Tongue (tissue), 2 donors: ENCODE data around the gene AFAP1L2. TPM values are rescaled to one million over a fixed set of nuclear protein-coding genes. Genes with fewer than 3 reads are reported as not detected.
A peak's percentile ranks its signal among the peaks of the same experiment; 100 is the strongest.

Experiments used
- DNase-seq: peaks from one replicate; pipeline ENCODE4 v3.0.0-alpha.2; 2015
- total RNA-seq: library from RNA; depleted of rRNA; stranded (reverse); fragments of >200 nt; gene quantifications from one replicate; pipeline ENCODE4 v1.2.3, GENCODE V29; 2014

AFAP1L2 gene
- total RNA-seq, 1 donor from 2014 or later: 55.0 TPM

DNA sequence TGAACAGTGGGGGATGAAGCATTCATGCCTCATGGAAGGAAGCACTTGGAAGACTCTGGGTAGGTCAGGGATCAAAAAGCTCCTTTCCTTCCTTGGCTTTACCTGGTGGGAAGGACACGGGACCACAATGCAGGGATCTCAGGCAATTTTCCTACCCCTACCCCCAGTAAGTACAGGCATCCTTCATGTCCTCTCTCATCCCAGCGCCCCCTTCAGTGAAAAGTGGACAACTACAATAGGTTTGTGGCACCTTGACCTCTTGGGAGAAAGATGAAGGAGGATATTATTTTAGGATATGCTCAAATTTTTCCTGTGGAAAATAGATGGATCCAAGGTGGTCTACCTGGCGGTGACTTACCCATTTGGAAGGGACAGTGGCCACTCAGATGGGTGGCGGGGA, 16.5 kb downstream of the AFAP1L2 start:
- no peak for DNase-seq

DNA sequence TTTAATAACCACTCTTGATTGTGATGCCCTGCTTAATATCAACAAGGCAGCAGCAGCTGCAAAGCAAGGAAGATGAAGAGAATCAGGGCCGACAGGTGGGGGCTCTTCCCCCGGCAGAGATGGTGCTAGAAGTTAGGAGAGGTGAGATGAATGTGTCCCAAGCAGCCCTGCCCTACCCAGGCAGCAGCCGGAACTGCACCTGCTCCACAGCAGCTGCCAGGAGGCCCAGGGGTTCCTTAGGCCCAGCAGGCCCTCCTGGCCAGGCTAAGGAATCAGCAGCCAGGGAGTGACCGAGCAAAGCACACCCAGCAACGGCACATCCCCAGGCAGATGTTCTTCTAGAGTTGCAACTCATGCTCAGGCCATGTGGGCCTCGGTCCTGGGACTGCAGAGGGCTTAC, 17.9 kb downstream of the AFAP1L2 start:
- DNase-seq: no peak

DNA sequence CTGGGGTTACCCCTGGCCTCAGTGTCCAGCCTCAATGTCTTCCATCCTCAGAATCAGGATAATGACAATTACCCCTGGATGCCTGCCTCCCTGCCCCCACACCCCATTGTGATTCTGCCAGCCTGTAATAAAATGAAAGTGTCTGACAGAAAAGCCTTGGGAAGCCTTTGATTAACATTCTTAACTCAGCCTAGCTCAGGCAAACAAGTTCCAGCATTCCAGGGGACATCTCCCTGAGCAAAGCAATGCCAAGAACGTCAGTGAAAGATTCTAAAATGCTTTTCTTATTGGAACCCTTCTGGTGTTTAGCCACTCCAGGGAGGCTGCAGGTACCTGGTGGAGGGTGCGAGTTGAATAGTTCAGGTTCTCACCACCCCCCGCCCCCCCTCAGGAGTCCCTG, 18.7 kb downstream of the AFAP1L2 start:
- DNase-seq: no peak

GRCh38 chr10:114384601-114385000, 19.7 kb downstream of the AFAP1L2 start:
- DNase-seq: no peak

GRCh38 chr10:114384181-114384580, 20.1 kb downstream of the AFAP1L2 start:
- DNase-seq: peak; percentile 83

GRCh38 chr10:114380797-114381196, 23.5 kb downstream of the AFAP1L2 start:
- DNase-seq: no peak

DNA sequence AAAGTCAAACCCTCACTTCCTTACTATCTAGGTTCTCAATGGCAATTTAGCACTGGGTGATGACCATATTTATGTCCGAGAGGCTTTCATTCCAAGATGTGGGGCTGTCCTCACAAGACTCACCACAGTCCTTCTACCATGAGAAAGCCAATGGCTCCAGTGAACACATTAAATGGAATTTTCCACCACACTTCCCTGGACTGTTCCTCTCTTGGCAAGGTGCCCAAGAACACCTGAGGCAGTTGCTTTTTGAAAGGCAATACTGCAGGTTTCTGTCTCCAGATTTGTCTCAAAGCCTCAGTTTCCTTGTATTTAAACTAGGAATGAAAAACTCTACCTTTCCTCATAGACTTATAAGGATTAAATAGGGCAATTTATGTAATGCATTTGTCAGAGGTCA, 24.2 kb downstream of the AFAP1L2 start:
- DNase-seq: no peak

GRCh38 chr10:114379631-114380041, 24.7 kb downstream of the AFAP1L2 start:
- peak; percentile 75 for DNase-seq

GRCh38 chr10:114376523-114376922, 27.8 kb downstream of the AFAP1L2 start:
- no peak for DNase-seq

- peak; percentile 74 for DNase-seq
Observed at GRCh38 chr10:114375047-114375446, 29.3 kb downstream of the AFAP1L2 start.

DNA sequence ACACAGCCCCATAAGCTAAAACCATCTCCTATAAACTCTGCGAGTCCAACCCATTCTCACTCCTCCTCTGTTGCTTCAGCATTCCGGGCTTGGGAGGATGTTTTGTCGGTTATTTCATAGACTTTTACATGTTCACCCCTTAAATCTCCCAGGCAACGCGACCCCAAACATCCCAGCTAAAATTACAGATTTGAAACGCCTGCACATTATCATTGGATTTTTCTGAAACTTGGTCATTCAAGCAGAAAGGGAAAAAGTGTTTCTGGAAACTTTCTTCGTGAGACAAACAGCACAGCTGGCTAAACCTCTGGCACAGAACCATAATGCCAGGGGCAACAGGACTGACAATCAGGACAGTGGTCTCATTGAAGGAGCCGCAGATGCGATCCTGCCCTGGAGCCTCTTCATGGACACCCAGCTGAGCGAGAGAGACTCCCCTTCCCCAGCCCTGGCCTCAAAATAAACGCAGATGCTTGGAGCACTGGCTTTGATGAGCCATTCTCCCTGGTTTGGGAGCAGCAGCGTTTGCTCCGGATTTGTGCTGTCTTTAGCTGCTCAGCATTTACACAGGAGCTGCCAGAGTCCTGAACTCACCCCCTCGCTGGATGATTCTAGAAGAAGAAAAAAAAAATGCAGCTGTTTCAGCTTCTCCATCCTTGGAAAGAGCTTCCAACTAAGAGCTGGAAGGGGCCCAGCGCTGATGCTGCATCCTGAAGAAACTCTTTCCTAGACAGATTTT, 30.1 kb downstream of the AFAP1L2 start:
- DNase-seq: peak; percentile 98

GRCh38 chr10:114373631-114374030, 30.7 kb downstream of the AFAP1L2 start:
- DNase-seq: no peak

GRCh38 chr10:114372995-114373394, 31.3 kb downstream of the AFAP1L2 start:
- no peak for DNase-seq

GRCh38 chr10:114372179-114372578, 32.1 kb downstream of the AFAP1L2 start:
- no peak for DNase-seq

GRCh38 chr10:114370966-114371365, 33.3 kb downstream of the AFAP1L2 start:
- peak; percentile 65 for DNase-seq

DNA sequence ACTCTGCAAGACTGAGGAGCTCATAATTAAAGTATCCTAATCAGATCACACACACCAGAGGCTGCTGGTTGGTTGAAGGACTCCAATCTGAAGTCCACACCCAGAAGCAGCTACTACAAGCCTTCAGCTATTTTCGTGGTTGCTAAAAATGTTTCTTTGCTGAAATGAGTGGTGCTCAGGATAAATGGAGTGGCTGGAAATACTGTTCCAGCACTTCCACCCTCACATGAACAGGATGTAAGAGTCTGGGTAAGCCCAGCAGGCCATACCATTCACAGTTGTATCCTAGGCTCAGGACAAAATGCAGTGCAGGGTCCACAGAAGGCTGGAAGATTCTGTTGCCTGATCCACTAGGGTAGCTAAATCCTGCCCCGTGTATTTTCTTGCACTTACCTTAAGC, 34.1 kb downstream of the AFAP1L2 start:
- no peak for DNase-seq

DNA sequence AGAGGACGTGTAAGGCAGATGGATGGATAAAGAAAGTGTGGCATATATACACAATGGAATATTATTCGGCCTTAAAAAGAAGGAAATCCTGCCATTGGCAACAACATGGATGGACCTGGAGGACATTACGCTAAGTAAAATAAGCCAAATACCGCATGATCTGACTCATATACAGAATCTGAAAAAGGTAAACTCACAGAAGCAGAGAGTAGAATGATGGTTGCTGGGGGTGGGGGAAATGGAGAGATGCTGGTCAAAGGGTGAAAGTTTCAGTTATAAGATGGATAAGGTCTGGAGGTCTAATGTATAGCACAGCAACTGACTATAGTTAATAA, 36.3 kb downstream of the AFAP1L2 start:
- no peak for DNase-seq

DNA sequence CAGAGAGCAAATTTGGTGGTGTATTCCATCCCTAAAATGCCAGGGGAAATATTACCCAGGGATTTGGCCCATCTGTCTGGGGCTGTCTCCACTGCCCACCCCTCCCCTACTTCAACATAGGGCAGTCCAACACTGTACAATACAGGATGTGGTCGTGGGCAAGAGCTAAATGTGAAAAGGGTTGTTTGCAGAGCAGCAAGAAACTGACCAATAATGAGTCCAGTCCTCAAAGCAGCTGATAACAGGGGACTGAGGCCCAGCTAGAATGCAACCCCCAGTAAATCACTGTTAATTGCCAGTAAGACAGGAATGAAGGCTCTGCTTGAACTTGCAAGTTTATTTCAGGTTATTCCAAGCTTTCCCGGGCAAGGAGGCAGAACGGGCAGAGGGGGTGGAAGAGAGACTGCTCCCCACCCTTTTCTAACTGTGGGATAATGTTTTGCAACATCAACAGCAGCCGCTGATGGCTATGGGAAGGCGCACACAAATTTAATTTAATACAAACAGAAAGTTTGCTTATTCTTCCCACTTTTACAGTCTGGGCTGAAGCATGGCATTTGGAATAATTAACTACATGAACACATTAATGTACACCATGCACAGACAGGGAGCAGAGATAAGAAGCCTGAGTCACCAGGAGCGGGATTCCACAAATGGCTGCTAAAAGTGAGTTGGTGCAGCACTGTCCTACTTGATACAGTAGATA, 36.8 kb downstream of the AFAP1L2 start:
- DNase-seq: no peak

GRCh38 chr10:114364726-114365125, 39.6 kb downstream of the AFAP1L2 start:
- DNase-seq: no peak

GRCh38 chr10:114363745-114364454, 40.4 kb downstream of the AFAP1L2 start:
- peak; percentile 57 for DNase-seq

DNA sequence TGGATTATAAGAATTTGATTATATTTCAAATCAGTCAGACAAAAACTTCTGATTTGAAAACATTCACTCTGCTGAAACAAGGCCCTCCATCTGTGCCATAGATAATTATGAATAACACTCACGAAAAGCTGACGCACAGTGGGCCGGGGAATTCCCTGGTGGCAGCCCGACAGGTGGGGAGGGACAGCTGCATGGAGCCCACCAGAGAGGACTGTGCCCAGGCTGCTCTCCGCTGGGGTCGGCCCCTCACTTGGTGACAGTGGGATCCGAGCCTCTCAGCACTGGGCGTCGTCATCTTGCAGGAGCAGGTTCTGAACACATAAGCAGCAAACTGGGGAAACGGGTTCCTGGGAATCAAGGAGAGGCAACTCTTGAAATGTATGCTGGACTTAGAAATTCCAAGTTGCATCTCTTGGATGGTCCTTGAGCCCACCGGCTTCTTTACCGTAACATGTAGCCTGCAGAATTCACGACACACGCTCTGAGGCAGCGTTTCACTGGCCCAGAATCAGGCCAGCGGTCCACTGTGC, 41.4 kb downstream of the AFAP1L2 start:
- peak; percentile 87 for DNase-seq

DNA sequence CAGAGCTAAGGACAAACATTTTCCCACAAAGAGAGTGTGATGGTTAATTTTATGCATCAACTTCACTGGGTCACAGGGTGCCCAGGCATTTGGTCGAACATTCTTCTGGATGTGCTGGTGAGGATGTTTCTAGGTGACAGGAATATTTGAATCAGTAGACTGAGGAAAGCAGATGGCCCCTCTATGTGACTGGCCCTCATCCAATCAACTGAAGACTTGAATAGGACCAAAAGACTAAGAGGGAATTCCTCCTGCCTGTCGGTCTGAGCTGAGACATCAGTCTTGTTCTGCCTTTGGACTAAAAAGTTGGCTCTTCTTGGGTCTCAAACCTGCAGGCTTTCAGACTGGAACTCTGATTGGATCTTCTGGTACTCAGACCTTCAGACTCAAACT, 44.4 kb downstream of the AFAP1L2 start:
- no peak for DNase-seq
